Epithelial cell of esophagus (primary cell): ENCODE results near the gene UBL4B.

ENCODE experiments used
- DNase-seq: peaks from one replicate; pipeline ENCODE4 v3.0.0; 2010; ENCODE audit warnings: low read depth
- H3K4me3 ChIP-seq: 2 replicates; pipeline ENCODE4 v1.5.1; 2011; ENCODE audit warnings: mild to moderate bottlenecking, low read length, control low read depth
- TF ChIP-seq, protein P1 (sequence below): IDR thresholded peaks from 2 replicates; pipeline ENCODE4 v1.5.1; 2011; ENCODE audit warnings: low read depth, mild to moderate bottlenecking, low read length, control low read depth, inconsistent platforms; ENCODE audit not compliant: insufficient read depth; ENCODE audit errors: missing control alignments

UBL4B gene

DNA sequence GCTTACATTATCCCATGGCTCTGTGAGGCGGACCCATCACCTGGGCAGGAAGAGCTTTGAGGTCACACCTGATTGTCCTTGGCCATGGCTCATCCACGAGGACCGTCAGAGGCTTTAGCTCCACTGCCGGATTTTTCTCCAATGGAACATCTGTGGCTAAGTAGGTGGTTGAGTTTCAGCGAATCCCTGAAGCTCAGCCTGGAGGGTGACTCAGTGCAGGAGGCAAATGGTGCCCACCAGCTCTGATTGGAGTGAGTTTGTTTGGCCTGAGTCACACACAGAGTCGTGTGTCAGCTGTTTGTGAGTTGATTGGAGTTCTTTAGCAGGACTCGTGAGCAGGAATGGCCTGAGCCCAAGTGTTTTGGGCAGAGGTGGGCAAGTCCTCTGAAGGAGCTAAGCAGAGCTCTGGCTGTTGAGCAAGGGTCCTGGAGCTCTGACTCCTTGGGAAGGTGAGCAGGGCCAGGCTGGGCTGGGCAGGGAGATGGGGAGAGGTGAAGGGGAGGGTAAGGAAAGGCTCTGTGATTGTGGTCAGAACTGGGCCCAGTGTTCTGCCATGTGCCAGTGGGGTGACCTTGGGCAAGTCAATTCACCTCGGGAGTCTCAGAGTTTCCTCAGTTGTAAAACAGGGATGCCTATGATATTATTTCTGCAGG, 40.0 kb downstream of the UBL4B start:
- peak; percentile 63 for DNase-seq
- TF ChIP-seq, protein P1, sequence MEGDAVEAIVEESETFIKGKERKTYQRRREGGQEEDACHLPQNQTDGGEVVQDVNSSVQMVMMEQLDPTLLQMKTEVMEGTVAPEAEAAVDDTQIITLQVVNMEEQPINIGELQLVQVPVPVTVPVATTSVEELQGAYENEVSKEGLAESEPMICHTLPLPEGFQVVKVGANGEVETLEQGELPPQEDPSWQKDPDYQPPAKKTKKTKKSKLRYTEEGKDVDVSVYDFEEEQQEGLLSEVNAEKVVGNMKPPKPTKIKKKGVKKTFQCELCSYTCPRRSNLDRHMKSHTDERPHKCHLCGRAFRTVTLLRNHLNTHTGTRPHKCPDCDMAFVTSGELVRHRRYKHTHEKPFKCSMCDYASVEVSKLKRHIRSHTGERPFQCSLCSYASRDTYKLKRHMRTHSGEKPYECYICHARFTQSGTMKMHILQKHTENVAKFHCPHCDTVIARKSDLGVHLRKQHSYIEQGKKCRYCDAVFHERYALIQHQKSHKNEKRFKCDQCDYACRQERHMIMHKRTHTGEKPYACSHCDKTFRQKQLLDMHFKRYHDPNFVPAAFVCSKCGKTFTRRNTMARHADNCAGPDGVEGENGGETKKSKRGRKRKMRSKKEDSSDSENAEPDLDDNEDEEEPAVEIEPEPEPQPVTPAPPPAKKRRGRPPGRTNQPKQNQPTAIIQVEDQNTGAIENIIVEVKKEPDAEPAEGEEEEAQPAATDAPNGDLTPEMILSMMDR: no peak
- no peak overlapping the region for H3K4me3 ChIP-seq

- DNase-seq: no peak
These were observed 41.2 kb downstream of the UBL4B start for GRCh38 chr1:110153407-110153950.

DNA sequence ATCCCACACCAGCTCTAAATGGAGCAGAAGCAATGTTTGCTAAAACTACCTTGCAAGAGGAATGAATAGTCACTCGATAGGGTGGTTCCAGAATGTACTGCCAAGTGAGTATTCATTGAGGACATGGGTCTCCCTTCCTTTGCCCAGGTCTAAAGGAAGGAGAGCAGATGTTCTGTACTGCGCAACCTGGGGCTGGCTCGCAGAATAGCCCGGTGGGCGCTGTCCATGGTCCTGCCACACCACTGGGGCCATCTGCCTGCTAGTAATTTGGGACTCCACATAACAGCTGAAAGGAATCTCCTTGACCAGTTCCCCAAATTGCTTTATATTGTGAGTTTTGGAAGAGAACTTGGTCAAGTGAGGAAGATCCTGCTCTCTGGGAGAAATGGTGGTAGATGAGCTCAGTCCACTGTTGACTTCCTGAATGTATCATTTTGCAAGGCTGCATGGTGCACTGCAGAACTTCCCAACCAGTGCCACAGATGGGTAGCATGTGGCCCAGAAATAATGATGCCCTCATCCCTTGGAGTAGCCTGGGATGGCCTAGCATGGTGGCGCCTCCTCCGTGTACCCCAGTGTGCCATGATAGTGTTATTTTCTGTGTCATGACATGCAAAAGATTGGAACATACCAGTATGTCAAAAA, 43.8 kb downstream of the UBL4B start:
- peak; percentile 71 for DNase-seq
- H3K4me3 ChIP-seq: no peak overlapping the region
- TF ChIP-seq, protein P1: no peak

More at GRCh38 chr1:110153407-110153950, 41.2 kb downstream of the UBL4B start:
- H3K4me3 ChIP-seq: no peak overlapping the region
- TF ChIP-seq, protein P1: no peak

DNA sequence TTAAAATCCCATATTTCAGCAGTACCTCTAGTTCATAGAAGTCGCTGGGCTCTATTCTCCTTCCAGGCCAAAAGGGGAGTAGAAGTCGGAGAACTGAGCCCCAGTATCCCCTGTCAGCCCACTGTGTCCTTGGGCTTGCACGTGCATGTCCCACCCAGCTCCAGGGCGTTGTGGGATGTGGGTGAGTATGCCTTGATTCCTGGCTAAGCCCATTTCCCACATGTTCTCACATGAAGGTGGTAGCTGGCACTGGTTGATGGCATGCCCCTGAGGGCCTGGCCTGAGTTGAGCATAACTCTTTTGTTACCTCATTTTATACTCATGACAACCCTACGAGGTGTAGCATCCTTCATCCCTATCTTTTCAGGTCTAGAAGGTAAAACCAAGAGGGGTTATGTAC, 46.0 kb downstream of the UBL4B start:
- TF ChIP-seq, protein P1: no peak
- DNase-seq: peak; percentile 51
- H3K4me3 ChIP-seq: no peak overlapping the region

DNA sequence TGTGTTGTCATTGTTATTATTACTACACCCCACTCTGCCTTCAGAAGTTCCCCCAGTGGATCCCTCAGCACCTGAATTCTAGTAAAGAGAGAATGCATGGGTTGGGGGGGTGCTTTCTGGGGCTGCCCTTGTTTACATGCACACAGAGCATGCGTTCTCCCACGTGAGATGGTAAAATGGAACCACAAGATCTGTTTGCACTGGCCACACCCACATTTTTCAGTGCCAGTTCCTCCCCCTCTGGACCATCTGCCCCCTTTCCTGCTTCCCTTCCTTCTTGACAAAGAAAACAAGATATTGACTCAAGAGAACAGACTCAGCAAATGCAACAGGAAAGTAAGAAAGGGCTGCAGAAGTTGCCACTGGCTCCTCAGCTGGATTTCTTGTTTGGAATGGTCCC, 46.9 kb downstream of the UBL4B start:
- DNase-seq: no peak
- H3K4me3 ChIP-seq: no peak overlapping the region
- TF ChIP-seq, protein P1: no peak

- no peak for DNase-seq
- no peak overlapping the region for H3K4me3 ChIP-seq
- TF ChIP-seq, protein P1: no peak
These were observed 48.4 kb downstream of the UBL4B start for GRCh38 chr1:110160538-110161100.
